ENCODE results near the gene SH2D1B.

DNA sequence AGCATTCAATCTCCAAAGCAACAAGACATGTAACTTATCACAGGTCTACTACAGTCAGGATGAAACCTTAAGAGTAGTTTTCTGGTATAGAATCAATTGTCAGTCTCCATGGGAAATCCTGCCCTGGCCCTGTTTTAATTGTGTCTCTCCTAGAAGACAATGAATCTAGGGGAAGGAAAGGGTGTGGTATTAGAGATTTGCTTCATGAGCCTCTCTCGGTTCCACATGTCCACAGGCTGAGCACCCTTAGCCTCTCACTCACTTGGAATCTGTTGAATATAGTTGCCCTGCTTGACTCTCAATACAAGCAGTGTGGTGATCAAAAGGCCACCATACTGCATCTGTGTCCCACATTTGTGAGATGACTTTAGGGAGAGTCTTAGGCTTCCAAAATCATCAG is 53.0 kb downstream of the SH2D1B start:
- TF ChIP-seq, protein P1, sequence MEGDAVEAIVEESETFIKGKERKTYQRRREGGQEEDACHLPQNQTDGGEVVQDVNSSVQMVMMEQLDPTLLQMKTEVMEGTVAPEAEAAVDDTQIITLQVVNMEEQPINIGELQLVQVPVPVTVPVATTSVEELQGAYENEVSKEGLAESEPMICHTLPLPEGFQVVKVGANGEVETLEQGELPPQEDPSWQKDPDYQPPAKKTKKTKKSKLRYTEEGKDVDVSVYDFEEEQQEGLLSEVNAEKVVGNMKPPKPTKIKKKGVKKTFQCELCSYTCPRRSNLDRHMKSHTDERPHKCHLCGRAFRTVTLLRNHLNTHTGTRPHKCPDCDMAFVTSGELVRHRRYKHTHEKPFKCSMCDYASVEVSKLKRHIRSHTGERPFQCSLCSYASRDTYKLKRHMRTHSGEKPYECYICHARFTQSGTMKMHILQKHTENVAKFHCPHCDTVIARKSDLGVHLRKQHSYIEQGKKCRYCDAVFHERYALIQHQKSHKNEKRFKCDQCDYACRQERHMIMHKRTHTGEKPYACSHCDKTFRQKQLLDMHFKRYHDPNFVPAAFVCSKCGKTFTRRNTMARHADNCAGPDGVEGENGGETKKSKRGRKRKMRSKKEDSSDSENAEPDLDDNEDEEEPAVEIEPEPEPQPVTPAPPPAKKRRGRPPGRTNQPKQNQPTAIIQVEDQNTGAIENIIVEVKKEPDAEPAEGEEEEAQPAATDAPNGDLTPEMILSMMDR (IDR thresholded peaks at IDR 0.05): no peak
- no peak for TF ChIP-seq POLR2AphosphoS5 (IDR thresholded peaks at IDR 0.05)
